BLaER1 (cell line): Measurements from ENCODE around the gene HSPBP1.
A peak's percentile ranks its signal among the peaks of the same experiment; 100 is the strongest.

Source experiments
- H3K27ac ChIP-seq: shearing (Covaris generic); formaldehyde crosslinking; 2 replicates; pipeline ENCODE4 v1.8.1; 2022
- H3K27me3 ChIP-seq: shearing (Covaris generic); formaldehyde crosslinking; 2 replicates; pipeline ENCODE4 v1.8.1; 2022
- H3K36me3 ChIP-seq: shearing (Covaris generic); formaldehyde crosslinking; 2 replicates; pipeline ENCODE4 v1.8.1; 2022
- H3K4me1 ChIP-seq: shearing (Covaris generic); formaldehyde crosslinking; 2 replicates; pipeline ENCODE4 v1.8.1; 2022
- H3K4me2 ChIP-seq: shearing (Covaris generic); formaldehyde crosslinking; 2 replicates; pipeline ENCODE4 v1.8.1; 2022
- H3K4me3 ChIP-seq: shearing (Covaris generic); formaldehyde crosslinking; 2 replicates; pipeline ENCODE4 v1.8.1; 2022
- H3K9ac ChIP-seq: shearing (Covaris generic); formaldehyde crosslinking; 2 replicates; pipeline ENCODE4 v1.8.1; 2022
- H3K9me3 ChIP-seq: shearing (Covaris generic); formaldehyde crosslinking; 2 replicates; pipeline ENCODE4 v1.8.1; 2022
- H4K20me1 ChIP-seq: shearing (Covaris generic); formaldehyde crosslinking; 2 replicates; pipeline ENCODE4 v1.8.1; 2022
- Cebpa-rat ChIP-seq: shearing (Covaris generic); IDR thresholded peaks from 2 replicates; pipeline ENCODE4 v1.8.1; 2022

The HSPBP1 gene

DNA sequence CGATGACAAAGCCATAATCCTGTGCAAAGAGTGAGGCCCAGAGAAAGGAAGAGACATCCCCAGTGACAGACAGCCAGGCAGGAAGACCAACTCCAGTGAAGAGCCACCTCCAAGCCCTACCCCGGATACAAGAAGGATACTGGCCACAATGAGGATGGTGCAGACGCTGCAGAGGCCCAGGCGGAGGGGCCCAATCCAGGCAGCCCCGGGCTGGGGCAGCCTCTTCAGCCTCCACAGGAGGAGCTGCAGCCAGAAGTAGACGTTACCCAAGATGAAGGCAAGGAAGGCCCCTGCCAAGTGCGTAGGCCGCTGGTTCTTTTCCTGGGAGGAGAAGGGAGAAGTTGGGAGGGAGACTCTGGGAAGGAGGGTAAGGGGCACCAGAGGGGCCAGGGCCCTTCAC, 36.7 kb upstream of the HSPBP1 start:
- Histone ChIP-seq H3K27me3 (no peaks in the 10 kb centered on the region), H3K4me3 (no peak overlapping the region), H4K20me1 (no peaks in the 10 kb centered on the region), H3K36me3 (peaks cover 9% of the 10 kb centered on the region; the same call in 1 of the 2 replicates), H3K27ac (no peak overlapping the region), H3K9me3 (no peaks in the 10 kb centered on the region), H3K9ac (no peak overlapping the region), H3K4me2 (no peak overlapping the region), H3K4me1 (peaks cover 8% of the 10 kb centered on the region)
- TF ChIP-seq Cebpa-rat, result no peak

- TF ChIP-seq Cebpa-rat, result no peak
- Histone ChIP-seq H4K20me1 (no peaks in the 10 kb centered on the region), H3K27me3 (no peaks in the 10 kb centered on the region), H3K27ac (no peak overlapping the region), H3K36me3 (peaks cover 13% of the 10 kb centered on the region; the same call in 1 of the 2 replicates), H3K4me1 (peaks cover 2% of the 10 kb centered on the region), H3K4me2 (no peak overlapping the region), H3K4me3 (no peak overlapping the region), H3K9ac (no peak overlapping the region), H3K9me3 (no peaks in the 10 kb centered on the region)
Observed at GRCh38 chr19:55315956-55316525, 36.1 kb upstream of the HSPBP1 start.

DNA sequence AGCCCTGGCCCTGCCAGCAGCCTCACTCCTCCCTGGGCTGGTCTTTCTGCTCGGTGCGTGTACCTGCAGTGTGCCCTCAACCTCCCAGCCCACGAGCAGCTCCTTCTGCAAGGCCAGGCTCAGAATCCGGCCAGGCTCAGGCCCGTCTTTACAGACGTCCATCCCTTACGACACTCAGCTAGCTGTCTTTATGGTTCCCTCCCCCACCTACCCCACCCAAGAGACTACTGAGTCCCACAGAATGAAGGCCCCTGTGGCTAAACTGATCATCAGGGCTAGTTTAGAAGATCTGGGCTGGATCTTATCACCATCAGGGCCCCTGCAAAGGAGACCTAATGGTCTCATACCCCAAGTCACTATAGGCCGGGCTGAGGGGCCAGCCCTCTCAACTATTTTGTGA, 34.5 kb upstream of the HSPBP1 start:
- TF ChIP-seq Cebpa-rat, result no peak
- Histone ChIP-seq H3K4me2 (no peak overlapping the region), H3K9ac (no peak overlapping the region), H3K27me3 (no peaks in the 10 kb centered on the region), H3K4me3 (no peak overlapping the region), H4K20me1 (no peaks in the 10 kb centered on the region), H3K36me3 (peaks cover 19% of the 10 kb centered on the region), H3K4me1 (peaks cover 13% of the 10 kb centered on the region), H3K27ac (no peak overlapping the region), H3K9me3 (no peaks in the 10 kb centered on the region)

- H3K9me3 ChIP-seq, result no peaks in the 10 kb centered on the region
- H4K20me1 ChIP-seq, result no peaks in the 10 kb centered on the region
Observed at GRCh38 chr19:55312621-55313512, 33.0 kb upstream of the HSPBP1 start.

GRCh38 chr19:55311797-55312196, 31.9 kb upstream of the HSPBP1 start:
- Histone ChIP-seq H3K9me3 (no peaks in the 10 kb centered on the region), H3K27me3 (no peaks in the 10 kb centered on the region), H3K36me3 (peaks cover 38% of the 10 kb centered on the region), H3K4me2 (no peak overlapping the region), H4K20me1 (no peaks in the 10 kb centered on the region), H3K4me3 (no peak overlapping the region), H3K4me1 (peaks cover 15% of the 10 kb centered on the region), H3K9ac (no peak overlapping the region), H3K27ac (no peak overlapping the region)
- no peak for TF ChIP-seq Cebpa-rat

More at GRCh38 chr19:55312621-55313512, 33.0 kb upstream of the HSPBP1 start:
- Histone ChIP-seq H3K4me1 (peaks cover 15% of the 10 kb centered on the region), H3K9ac (no peak overlapping the region), H3K4me2 (no peak overlapping the region), H3K27ac (no peak overlapping the region), H3K4me3 (no peak overlapping the region), H3K36me3 (peaks cover 32% of the 10 kb centered on the region), H3K27me3 (no peaks in the 10 kb centered on the region)
- TF ChIP-seq Cebpa-rat, result no peak

DNA sequence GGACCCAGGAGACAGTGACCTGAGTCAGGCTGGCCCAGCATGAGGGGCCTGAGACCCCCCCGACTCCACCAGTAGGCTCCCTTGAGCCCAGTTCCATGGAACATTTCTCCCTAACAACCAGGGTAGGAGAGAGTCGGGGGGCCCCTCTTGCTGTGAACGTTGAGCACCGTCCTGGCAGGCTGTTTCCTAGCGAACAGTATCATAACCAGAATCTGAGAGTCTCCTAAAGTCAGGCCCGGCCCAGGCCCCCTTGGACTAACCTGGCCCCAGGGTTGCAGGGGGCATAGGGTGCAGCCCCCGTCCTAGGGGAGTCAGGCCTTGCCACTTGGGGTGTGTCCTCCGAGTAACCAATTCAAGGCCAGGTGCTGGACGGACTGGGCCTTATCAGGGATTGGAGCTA, 31.5 kb upstream of the HSPBP1 start:
- Histone ChIP-seq H4K20me1 (no peaks in the 10 kb centered on the region), H3K9me3 (no peaks in the 10 kb centered on the region)

DNA sequence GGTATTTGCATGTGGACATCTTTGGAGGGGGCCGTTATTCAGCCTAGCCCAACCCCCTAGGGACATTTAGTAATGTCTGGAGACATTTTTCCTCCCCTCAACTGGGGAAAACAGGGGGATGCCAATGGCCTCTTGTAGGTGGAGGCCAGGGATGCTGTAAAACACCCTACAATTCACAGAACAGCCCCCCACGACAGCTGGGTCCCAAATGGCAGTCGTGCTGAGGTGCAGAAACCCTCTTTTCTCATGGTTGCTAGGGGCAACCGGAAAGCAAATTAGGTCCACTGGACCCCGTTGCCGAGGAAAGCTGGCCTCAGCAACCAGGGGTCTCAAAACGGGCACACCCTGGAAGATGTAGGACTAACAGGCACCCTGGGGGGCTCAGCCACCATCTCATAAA, 30.6 kb upstream of the HSPBP1 start:
- peaks cover 21% of the 10 kb centered on the region for H3K4me1 ChIP-seq
- no peaks in the 10 kb centered on the region for H3K9me3 ChIP-seq
- no peaks in the 10 kb centered on the region for H3K27me3 ChIP-seq
- TF ChIP-seq Cebpa-rat, result no peak
- no peaks in the 10 kb centered on the region for H4K20me1 ChIP-seq
- H3K9ac ChIP-seq, result no peak overlapping the region
- peak overlapping the region; percentile 27 for H3K4me2 ChIP-seq
- H3K27ac ChIP-seq, result no peak overlapping the region
- H3K4me3 ChIP-seq, result no peak overlapping the region
- peaks cover 50% of the 10 kb centered on the region for H3K36me3 ChIP-seq

More for the DNA sequence above, 31.5 kb upstream of the HSPBP1 start:
- H3K27ac ChIP-seq, result no peak overlapping the region
- H3K4me1 ChIP-seq, result peaks cover 15% of the 10 kb centered on the region
- TF ChIP-seq Cebpa-rat, result no peak
- H3K36me3 ChIP-seq, result peaks cover 42% of the 10 kb centered on the region
- no peak overlapping the region for H3K9ac ChIP-seq
- H3K4me2 ChIP-seq, result no peak overlapping the region
- H3K27me3 ChIP-seq, result no peaks in the 10 kb centered on the region
- H3K4me3 ChIP-seq, result no peak overlapping the region

GRCh38 chr19:55309448-55309847, 29.5 kb upstream of the HSPBP1 start:
- no peak overlapping the region for H3K4me3 ChIP-seq
- peaks cover 25% of the 10 kb centered on the region for H3K4me1 ChIP-seq
- peaks cover 59% of the 10 kb centered on the region for H3K36me3 ChIP-seq
- H4K20me1 ChIP-seq, result no peaks in the 10 kb centered on the region
- H3K27ac ChIP-seq, result no peak overlapping the region
- no peaks in the 10 kb centered on the region for H3K27me3 ChIP-seq
- no peaks in the 10 kb centered on the region for H3K9me3 ChIP-seq
- H3K4me2 ChIP-seq, result peak overlapping the region; percentile 27
- TF ChIP-seq Cebpa-rat, result no peak
- no peak overlapping the region for H3K9ac ChIP-seq

- Histone ChIP-seq H3K9ac (no peak overlapping the region), H3K9me3 (no peaks in the 10 kb centered on the region), H3K4me3 (no peak overlapping the region), H3K4me2 (no peak overlapping the region), H3K36me3 (peaks cover 70% of the 10 kb centered on the region), H3K27me3 (no peaks in the 10 kb centered on the region), H3K4me1 (peaks cover 25% of the 10 kb centered on the region), H4K20me1 (no peaks in the 10 kb centered on the region), H3K27ac (no peak overlapping the region)
- no peak for TF ChIP-seq Cebpa-rat
Observed at GRCh38 chr19:55308281-55308680, 28.4 kb upstream of the HSPBP1 start.

GRCh38 chr19:55306712-55307111, 26.8 kb upstream of the HSPBP1 start:
- H3K27ac ChIP-seq, result no peak overlapping the region
- no peaks in the 10 kb centered on the region for H4K20me1 ChIP-seq
- no peak overlapping the region for H3K4me3 ChIP-seq
- peaks cover 70% of the 10 kb centered on the region for H3K36me3 ChIP-seq
- H3K27me3 ChIP-seq, result no peaks in the 10 kb centered on the region
- H3K9me3 ChIP-seq, result no peaks in the 10 kb centered on the region
- no peak overlapping the region for H3K9ac ChIP-seq
- TF ChIP-seq Cebpa-rat, result no peak
- peaks cover 35% of the 10 kb centered on the region for H3K4me1 ChIP-seq
- no peak overlapping the region for H3K4me2 ChIP-seq
